Left cardiac atrium (tissue), 4 donors: ENCODE data around the gene CPN2. TPM values are rescaled to one million over a fixed set of nuclear protein-coding genes. Genes with fewer than 3 reads are reported as not detected.

Experiments used
- ATAC-seq, 2 donors: fragments of 200-7000 bp; cut with Tn5 transposase; one replicate each; pipeline ENCODE4 v1.9.1; 2020; ENCODE audit warnings: mild to moderate bottlenecking in 2 of 2, moderate library complexity in 2 of 2
- DNase-seq: peaks from one replicate; pipeline ENCODE4 v3.0.0-alpha.2; 2020
- intact Hi-C, 2 donors: fragments of 100-400 bp; cut with DNase I; formaldehyde crosslinking; loops; one replicate each; pipeline versions ENCODE4 v1.14.1 to v1.15.1; 2022 to 2023
- total RNA-seq, 2 donors: library from RNA; stranded (reverse); fragmentation: NEBNext Ultra II Directional; extraction: Animal tissue kit (Norgen Biotek cat#: 25700); gene quantifications; one replicate each; pipeline ENCODE4 v1.2.1, GENCODE V29; 2021
- donor health status: DM: no; HTN: yes; CAD: no.
- donor health status: DM: no; HTN: yes; CAD: no; lungs with severe emphysema.
- donor health status: DM: yes; HTN: yes; CAD: no.
- donor health status: Dilated cardiomyopathy.

Gene CPN2
- total RNA-seq, 2 donors from 2014 or later = not detected

DNA sequence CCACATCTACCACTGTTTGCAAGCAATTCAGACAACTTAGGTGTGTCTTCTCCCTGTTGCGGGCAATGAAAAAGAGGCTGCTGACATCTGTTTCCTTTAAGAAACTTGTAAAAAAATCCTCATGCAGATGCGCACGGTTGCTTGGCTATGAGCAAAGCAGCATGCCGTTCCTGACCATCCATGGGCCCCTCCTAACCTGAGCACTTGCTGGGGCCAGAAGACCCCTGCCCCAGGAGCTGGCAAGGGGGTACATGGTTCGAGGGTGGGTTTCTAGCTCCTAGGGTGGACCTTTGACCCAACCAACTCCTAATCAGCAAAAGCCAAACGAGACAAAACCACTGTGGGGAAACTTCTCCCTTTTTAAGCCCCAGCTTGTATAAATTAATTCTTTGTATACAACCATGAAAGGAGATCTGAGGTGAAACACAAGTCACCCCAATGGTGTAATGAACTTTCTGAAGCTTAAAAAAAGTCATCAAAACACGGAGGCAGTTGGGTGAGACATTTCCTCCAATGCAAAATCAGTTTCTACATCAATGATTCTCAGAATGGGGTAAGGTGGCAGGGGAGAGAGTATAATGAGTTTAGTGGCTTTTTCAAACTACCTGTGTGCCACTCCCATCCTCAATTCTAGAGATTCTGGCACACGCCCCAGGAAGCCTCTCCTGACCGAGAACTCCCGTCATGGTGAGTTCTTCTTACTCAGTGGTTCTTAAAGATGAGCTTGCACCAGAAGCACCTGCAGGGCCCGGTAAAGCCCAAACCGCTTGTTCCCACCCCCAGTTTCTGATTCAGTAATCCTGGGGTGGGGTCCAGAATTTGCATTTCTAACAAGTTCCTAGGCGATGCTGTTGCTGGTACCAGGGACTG lies 44.1 kb downstream of the CPN2 start:
- DNase-seq (no peak), ATAC-seq (no peak)
- intact Hi-C loops = loop anchor here in 1 of 2 donors (5.0 kb wide), 1 partner anchor 35 kb away; no protein-coding TSS in a partner anchor

- intact Hi-C loops = loop anchor here in 1 of 2 donors (5.0 kb wide), 1 partner anchor 34 kb away; no protein-coding TSS in a partner anchor
- ATAC-seq (no peak), DNase-seq (no peak)
These were observed 44.9 kb downstream of the CPN2 start for GRCh38 chr3:194306109-194306686.

DNA sequence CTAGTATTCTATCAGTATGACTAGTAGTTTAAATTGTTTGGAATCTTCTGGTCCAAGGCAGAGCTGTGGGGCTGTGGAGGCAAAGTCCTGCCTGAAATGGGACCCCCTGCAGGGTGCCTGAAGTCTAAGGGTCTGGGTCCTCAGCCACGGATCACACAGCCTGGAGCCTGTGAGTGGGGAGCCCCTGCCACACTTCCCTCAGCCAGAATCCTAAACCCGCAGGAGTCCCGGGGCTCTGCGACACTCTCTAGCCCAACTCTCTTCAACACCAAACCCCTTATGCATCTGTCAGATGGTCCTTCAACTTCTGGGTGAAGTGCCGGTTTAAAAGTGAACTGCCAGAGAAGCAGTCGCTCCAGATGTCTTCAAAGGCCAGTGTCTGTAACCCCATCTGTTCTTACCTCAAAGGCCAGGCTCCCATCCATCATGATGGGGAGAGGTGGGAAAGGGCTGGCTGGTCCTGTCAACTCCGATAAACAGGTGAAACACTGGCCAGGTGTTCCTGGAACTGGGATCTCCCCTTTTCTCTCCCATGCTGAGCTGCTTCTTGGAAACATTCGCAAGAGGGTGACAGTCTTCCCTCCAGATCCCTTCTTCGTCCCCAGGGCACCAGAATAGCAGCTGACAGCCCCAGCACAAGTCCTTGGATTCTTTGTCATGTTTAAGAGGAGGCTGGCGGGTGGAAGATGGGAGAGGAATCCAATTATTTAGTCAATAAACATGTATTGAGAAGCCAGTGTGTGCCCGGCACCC lies 45.6 kb downstream of the CPN2 start:
- DNase-seq (no peak), ATAC-seq (no peak)
- intact Hi-C loops = loop anchor here in 1 of 2 donors (5.0 kb wide), 1 partner anchor 33 kb away; no protein-coding TSS in a partner anchor

DNA sequence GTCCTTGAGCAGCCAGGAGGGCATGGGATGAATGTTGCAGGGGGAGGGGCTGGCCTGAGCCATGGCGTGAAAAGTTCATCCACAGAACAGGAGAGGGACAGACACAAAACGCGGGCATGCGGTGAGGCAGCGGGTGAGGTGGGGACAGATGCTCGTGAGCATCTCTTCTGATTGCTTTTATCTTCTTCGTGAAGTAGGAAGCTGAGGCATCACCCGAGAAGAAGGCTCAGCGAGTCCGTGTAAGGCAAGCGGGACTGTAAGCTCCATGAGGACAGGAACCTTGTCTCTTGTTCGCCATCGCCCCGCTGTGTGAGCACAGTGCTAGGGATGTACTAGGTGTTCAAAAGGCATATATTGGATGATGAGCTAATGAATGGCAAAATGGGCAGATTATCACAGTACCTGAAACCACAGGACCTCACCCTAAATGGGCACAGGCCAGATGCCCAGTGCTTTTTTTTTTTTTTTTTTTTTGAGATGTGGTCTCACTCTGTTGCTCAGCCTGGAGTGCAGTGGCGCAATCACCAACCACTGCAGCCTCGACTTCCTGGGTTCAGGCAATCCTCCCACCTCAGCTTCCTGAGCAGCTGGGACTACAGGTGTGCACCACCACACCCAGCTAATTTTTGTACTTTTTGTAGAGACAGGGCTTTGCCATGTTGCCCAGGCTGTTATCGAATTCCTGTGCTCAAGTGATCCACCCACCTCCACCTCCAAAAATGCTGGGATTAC lies 46.8 kb downstream of the CPN2 start:
- intact Hi-C loops = no loop called here
- ATAC-seq = no peak
- DNase-seq = no peak

- intact Hi-C loops = no loop called here
- ATAC-seq = no peak
- no peak for DNase-seq
These were observed 47.4 kb downstream of the CPN2 start for GRCh38 chr3:194303749-194304148.

DNA sequence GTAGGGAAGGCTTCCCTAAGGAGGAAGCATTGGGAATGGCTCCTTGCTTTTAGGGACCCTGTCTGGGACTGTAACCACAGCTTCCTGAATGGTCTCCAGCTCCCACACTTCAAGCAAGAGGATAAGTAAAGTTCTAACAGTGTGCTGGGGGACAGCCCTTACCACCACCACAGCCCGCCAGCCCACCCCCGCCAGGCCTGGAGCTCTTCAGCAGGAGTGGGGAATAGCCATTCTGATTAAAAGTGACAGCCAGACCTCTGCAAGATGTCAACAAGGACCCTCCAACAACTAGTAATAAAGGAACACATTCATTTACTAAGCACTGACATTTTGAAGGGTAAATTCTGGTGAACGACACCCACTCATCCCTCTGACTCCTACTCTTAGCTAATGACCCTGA lies 49.4 kb downstream of the CPN2 start:
- intact Hi-C loops = no loop called here
- ATAC-seq (no peak), DNase-seq (peak; percentile 7)

GRCh38 chr3:194300936-194301335 lies 50.2 kb downstream of the CPN2 start:
- DNase-seq (peak; percentile 4), ATAC-seq (no peak)
- intact Hi-C loops = no loop called here

GRCh38 chr3:194300382-194300758 lies 50.8 kb downstream of the CPN2 start:
- peak; percentile 82 for DNase-seq
- intact Hi-C loops = no loop called here
- ATAC-seq = peak; percentile 76 to 85

DNA sequence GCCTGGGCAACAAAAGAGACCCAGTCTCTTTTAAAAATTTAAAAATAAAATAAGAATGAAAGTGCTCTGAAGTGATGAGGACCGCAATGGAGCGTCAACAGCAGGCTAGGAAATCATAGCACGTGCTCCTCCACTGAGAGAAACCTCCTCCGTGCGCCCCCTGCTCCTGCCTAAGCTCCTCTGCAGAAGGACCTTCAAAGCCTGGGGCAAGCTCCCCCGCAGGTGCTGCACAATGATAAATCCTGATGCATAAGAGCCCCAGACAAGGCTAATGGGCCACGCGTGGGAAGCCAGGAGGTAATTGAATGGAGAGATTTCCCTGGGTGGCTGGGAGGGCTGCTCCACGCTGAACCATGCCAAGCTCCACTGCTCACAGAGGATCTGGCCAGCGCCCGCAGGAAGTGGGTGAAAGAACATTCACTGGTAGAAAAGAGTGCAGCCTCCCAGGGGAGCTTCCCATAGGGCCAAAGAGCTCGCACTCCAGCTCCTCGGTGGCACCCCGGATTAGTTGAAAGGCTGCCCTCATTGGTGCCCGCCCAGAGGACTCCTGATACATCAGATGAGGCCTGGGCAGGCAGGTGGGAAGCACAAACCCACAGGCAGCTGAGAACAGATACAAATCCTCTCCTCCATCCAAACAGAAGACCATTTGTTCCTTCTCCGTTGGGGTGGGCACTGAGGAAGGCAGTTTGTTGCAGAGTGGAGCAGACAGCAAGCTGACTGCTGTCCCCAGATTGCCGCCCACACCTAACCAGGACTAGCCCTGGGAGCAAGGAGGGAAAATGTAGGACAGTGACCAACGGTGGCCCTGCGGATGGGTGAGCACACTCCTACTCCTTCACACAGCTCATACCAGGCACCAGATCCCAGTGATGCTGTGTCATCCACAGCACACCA lies 52.5 kb downstream of the CPN2 start:
- DNase-seq (peak; percentile 21), ATAC-seq (peak in 1 of 2 donors; percentile 42)
- intact Hi-C loops = no loop called here

DNA sequence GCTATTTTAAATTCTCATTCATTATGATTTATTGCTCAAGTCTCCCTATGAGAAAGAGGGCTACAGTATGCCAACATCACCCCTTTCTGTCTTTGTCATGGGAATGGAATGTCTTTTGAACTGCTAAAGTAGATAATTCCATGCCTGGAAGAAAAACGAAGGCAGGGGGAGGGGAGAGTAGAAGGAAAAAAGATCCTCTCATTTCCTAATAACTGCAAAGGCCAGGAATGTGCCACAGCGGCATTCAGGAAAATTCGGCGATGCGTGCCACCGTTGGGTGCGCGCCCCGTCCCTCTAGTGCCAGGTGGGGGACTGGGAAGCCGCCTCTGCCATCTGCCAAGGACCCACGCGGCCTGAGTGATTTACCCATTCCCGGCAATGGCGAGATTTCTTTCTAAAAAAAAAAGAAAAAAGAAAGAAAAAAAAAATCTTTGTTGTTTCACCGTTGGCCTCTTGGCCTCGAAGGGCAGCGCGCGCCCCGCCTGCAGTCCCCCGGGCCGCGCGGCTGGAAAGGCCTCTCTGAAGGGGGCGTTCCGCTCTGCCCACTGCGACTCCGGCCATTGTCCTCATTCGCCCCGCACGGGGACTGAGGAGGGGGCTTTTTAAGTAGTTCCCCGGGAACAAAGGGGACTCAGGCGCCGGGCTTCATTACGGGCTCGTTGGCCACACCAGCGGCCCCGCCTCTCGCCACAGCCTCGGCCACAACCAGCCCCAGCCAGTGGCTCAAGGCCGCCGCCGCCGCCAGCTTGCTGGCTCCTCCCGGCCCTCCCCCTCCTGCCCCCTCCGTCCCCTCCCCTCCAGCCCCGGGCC lies 54.5 kb downstream of the CPN2 start:
- peak; percentile 54 for DNase-seq
- ATAC-seq = peak; percentile 59 to 79
- intact Hi-C loops = no loop called here

DNA sequence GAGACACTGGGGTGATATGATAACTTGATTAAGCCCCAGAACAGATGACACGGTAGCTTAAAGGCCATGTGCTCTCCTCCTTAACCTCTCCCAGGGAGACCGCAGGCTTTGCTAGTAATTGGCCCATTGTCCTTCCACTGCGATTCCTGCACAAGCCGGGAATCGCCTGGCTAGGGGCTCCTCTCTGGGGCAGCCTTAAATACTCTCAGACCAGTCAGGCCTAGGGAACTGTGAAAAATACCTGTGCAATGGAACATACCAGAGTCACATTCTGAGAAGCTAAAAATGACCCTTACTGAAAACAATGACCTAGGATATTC lies 56.3 kb downstream of the CPN2 start:
- DNase-seq (no peak), ATAC-seq (no peak)
- intact Hi-C loops = no loop called here

DNA sequence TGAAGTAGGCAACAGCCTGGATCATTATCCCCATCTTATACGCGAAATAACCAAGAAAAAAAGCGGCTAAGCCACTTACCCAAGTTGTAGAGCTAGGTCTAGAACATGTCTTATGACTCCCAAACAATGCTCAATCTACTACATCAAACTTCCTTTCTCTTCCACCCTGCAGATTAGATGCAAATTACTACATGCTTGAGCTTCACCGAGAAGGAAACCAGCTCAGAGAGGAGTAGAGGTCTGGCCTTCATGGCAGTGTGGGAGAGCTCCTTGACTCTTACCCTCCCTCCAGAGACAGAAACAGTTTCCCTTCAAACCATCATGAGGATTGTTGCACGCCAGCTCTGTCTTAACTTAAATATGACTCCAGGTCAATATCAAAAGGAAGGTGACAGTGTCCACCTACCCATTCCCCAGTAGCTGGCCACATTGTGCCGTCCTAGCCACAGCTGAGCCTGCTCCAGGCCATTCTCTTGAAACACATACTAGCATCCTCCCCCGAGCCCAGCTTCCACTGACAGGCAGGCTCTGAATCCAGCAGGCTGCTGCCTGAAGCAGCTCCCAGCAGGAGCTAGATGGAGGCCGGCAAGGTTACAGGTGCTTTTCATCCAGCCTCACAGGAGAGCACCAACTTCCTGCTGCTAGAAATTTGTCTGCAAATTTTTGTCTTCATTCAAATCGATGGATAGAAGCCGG lies 56.8 kb downstream of the CPN2 start:
- intact Hi-C loops = no loop called here
- ATAC-seq (no peak), DNase-seq (peak; percentile 6)

DNA sequence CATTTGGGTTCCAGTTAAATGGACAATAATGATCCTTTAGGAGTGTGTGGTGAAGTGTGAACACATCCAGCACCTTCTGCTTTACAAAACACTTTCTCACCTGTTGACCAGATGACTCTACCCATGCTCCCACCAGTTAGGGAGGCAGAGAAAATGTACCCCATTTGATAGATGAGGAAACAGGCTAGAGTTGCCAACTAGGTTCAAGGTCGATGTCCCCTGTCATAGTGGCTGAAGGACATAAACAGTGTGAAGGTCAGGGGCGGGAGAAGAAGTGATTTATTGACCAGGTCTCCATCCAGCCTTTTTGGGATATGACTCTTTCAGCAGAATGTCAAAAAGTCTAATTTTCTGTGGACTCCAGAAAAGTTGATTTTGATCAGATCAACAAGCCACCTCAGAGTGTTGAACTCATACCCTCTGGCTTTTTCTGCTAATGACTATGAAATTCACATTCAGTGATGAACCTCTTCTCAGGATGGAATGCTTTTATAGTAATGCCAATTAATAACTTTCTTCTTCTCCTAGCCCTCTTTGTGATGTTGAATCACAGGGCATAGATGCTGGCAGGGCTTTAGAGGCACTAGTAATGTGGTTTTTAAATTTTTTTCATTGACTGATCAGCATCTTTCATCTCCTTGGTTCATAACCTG lies 57.5 kb downstream of the CPN2 start:
- intact Hi-C loops = no loop called here
- no peak for DNase-seq
- ATAC-seq = no peak

GRCh38 chr3:194292331-194292730 lies 58.8 kb downstream of the CPN2 start:
- no peak for ATAC-seq
- DNase-seq = no peak
- intact Hi-C loops = no loop called here
